ENCODE data around the gene PSD. TPM values are rescaled to one million over a fixed set of nuclear protein-coding genes. Genes with fewer than 3 reads are reported as not detected.
A peak's percentile ranks its signal among the peaks of the same experiment; 100 is the strongest.

Gene PSD
- total RNA-seq, 1 experiment from 2014 or later = 3.4 TPM

GRCh38 chr10:102421507-102421756, 2.8 kb upstream of the PSD start:
- Histone ChIP-seq H3K4me1 (ENCODE audit: insufficient read depth, low read length) (peaks cover 2% of the 10 kb centered on the region; the same call in 1 of the 2 replicates), H2BK20ac (ENCODE audit: low read depth, low read length, poor library complexity, severe bottlenecking) (no peak overlapping the region), H4K20me1 (ENCODE audit: control insufficient read depth, insufficient read depth, insufficient read length) (no peaks in the 10 kb centered on the region), H3K79me1 (ENCODE audit: insufficient read depth, low read depth, low read length, poor library complexity, severe bottlenecking) (no peaks in the 10 kb centered on the region), H2BK5ac (ENCODE audit: insufficient read length, low read length) (no peak overlapping the region), H3K18ac (ENCODE audit: insufficient read length, low read depth, low read length) (no peak overlapping the region), H2BK15ac (ENCODE audit: low read depth, low read length) (no peak overlapping the region), H3K23ac (ENCODE audit: insufficient read length, low read depth, low read length) (no peak overlapping the region), H3K23me2 (ENCODE audit: insufficient read length, low read depth, low read length, poor library complexity, severe bottlenecking) (peaks cover 35% of the 10 kb centered on the region), H2AK5ac (ENCODE audit: insufficient read length, low read length) (no peak overlapping the region), H4K5ac (ENCODE audit: insufficient read length, low read depth, low read length) (no peak overlapping the region), H4K91ac (ENCODE audit: insufficient read length, low read depth, low read length) (no peak overlapping the region), H3T11ph (ENCODE audit: low read length) (no peak overlapping the region), H3K79me2 (ENCODE audit: insufficient read depth, low read length) (no peaks in the 10 kb centered on the region), H3K14ac (ENCODE audit: insufficient read depth, low read length) (no peak overlapping the region), H2BK12ac (ENCODE audit: insufficient read length, low read depth, low read length) (no peak overlapping the region), H2BK120ac (ENCODE audit: low read depth, low read length, poor library complexity, severe bottlenecking) (no peak overlapping the region), H3K4ac (ENCODE audit: low read depth, low read length) (no peak overlapping the region), H3K27ac (ENCODE audit: insufficient read length, low read depth, low read length) (no peak overlapping the region), H3K27me3 (ENCODE audit: insufficient read depth, low read length) (no peaks in the 10 kb centered on the region), H4K8ac (replicated peaks; ENCODE audit: insufficient read length, low read depth, low read length) (no peak overlapping the region), H3K56ac (ENCODE audit: insufficient read length, low read depth, low read length) (no peak overlapping the region), H2AFZ (ENCODE audit: low read length) (no peak overlapping the region), H3K9ac (ENCODE audit: extremely low read depth, insufficient read length, low read length) (no peak overlapping the region), H3K4me2 (ENCODE audit: insufficient read depth, insufficient read length, low read length) (peak overlapping the region; percentile 74), H3K9me3 (ENCODE audit: control insufficient read depth, low read depth, low read length) (no peaks in the 10 kb centered on the region)
- TF ChIP-seq, protein P1, sequence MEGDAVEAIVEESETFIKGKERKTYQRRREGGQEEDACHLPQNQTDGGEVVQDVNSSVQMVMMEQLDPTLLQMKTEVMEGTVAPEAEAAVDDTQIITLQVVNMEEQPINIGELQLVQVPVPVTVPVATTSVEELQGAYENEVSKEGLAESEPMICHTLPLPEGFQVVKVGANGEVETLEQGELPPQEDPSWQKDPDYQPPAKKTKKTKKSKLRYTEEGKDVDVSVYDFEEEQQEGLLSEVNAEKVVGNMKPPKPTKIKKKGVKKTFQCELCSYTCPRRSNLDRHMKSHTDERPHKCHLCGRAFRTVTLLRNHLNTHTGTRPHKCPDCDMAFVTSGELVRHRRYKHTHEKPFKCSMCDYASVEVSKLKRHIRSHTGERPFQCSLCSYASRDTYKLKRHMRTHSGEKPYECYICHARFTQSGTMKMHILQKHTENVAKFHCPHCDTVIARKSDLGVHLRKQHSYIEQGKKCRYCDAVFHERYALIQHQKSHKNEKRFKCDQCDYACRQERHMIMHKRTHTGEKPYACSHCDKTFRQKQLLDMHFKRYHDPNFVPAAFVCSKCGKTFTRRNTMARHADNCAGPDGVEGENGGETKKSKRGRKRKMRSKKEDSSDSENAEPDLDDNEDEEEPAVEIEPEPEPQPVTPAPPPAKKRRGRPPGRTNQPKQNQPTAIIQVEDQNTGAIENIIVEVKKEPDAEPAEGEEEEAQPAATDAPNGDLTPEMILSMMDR (conservative IDR thresholded peaks at IDR 0.05) = no peak
- no CpG with 5 or more reads among the region's 14 CpGs for WGBS (ENCODE audit: extremely low coverage, insufficient read length, low lambda C conversion rate)
- H3K36me3 Mint-ChIP-seq (ENCODE audit: insufficient read depth in 1 of 3, low read depth in 3 of 3) = peaks cover 6 to 17% (median 16%) of the 10 kb centered on the region in 3 experiments; a peak in 5 of 7 replicates
- no peak for DNase-seq
- peak overlapping the region in 2 of 3 experiments; percentile 68 to 70; a peak in 2 of 7 replicates for H3K27ac Mint-ChIP-seq
- peak overlapping the region; percentile 92 to 97 for H3K4me3 Mint-ChIP-seq
- no peaks in the 10 kb centered on the region; a peak in 1 of 5 replicates for H3K9me3 Mint-ChIP-seq
- H3K27me3 Mint-ChIP-seq (ENCODE audit: low read depth) = peaks cover 20% of the 10 kb centered on the region
- H3K4me1 Mint-ChIP-seq = peaks cover 16 to 24% of the 10 kb centered on the region in 2 experiments

Data from H9 (cell line).